Measurements from ENCODE around the gene RNF214. TPM values are rescaled to one million over a fixed set of nuclear protein-coding genes. Genes with fewer than 3 reads are reported as not detected.

The RNF214 gene
- polyA plus RNA-seq, 1 donor (not counting 4 experiments of a cell fraction or from before 2014, with no cell fraction given), result 11.8 TPM

DNA sequence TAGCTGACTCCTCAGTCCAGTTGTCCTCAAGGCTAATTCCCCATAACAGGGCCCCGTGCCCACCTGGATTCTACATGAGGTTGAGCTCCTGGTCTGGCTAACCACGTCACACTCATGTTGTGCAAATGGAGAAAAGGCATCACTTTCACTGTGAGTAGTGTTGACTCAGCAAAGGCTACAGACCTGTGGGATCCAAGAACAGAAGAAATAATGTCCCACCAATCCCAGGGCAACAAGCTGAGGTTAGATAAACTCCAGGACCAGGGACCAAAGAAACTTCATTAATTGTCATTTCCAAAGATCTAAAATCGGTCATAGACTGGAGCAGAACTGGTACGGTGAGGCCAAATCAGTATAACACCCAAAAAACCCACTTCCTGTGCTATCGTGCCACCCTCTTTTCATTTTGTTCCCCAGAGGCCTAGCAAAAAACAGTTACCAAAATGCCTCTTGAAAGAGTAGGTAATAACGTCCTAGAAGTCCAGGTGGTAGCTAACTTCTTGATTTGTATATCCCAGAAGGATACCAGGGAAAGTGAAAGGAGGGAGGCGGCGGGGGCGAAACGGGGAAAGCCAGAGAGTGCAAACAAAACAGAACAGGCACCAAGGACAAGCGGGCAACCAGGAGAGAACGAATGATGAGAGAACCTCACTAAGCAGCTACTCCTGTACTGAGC, 2.0 kb upstream of the RNF214 start:
- H3K79me2 ChIP-seq (ENCODE audit: control insufficient read depth, insufficient read depth, low read length), result peaks cover 43% of the 10 kb centered on the region
- peak overlapping the region; percentile 82 for H3K4me2 ChIP-seq (ENCODE audit: control insufficient read depth, extremely low read depth, insufficient read depth, low read depth, low read length)
- TF ChIP-seq EZH2 (IDR thresholded peaks at IDR 0.05; ENCODE audit: low read length), result no peak
- TF ChIP-seq, protein P1, sequence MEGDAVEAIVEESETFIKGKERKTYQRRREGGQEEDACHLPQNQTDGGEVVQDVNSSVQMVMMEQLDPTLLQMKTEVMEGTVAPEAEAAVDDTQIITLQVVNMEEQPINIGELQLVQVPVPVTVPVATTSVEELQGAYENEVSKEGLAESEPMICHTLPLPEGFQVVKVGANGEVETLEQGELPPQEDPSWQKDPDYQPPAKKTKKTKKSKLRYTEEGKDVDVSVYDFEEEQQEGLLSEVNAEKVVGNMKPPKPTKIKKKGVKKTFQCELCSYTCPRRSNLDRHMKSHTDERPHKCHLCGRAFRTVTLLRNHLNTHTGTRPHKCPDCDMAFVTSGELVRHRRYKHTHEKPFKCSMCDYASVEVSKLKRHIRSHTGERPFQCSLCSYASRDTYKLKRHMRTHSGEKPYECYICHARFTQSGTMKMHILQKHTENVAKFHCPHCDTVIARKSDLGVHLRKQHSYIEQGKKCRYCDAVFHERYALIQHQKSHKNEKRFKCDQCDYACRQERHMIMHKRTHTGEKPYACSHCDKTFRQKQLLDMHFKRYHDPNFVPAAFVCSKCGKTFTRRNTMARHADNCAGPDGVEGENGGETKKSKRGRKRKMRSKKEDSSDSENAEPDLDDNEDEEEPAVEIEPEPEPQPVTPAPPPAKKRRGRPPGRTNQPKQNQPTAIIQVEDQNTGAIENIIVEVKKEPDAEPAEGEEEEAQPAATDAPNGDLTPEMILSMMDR (optimal IDR thresholded peaks at IDR 0.05 in 1 of 3, IDR thresholded peaks at IDR 0.05 in 1 of 3, conservative IDR thresholded peaks at IDR 0.05 in 1 of 3; ENCODE audit: extremely low read depth in 1 of 3, insufficient read depth in 2 of 3, low read length in 3 of 3), result no peak
- H3K36me3 ChIP-seq (ENCODE audit: control insufficient read depth in 2 of 2, extremely low read depth in 1 of 2, insufficient read depth in 2 of 2, low read length in 2 of 2), result peaks cover 22 to 40% of the 10 kb centered on the region in 2 experiments
- H3K4me3 ChIP-seq (ENCODE audit: control insufficient read depth in 2 of 3, extremely low read depth in 1 of 3, insufficient read depth in 2 of 3, low read depth in 1 of 3, low read length in 3 of 3), result peak overlapping the region; percentile 83 to 97 (median 86)
- no peak for DNase-seq (ENCODE audit: low read depth, low spot score)
- H3K27me3 ChIP-seq (ENCODE audit: control insufficient read depth, extremely low read depth, insufficient read depth, low read length), result no peaks in the 10 kb centered on the region
- H4K20me1 ChIP-seq (ENCODE audit: control insufficient read depth, extremely low read depth, insufficient read depth, low read length), result no peaks in the 10 kb centered on the region
- H3K9me1 ChIP-seq (ENCODE audit: control insufficient read depth, extremely low read depth, insufficient read depth, low read length), result no peaks in the 10 kb centered on the region
- H3K4me1 ChIP-seq (ENCODE audit: control insufficient read depth, extremely low read depth, insufficient read depth, low read length), result peaks cover 20% of the 10 kb centered on the region
- H2AFZ ChIP-seq (ENCODE audit: control insufficient read depth, low read length), result no peak overlapping the region
- no peaks in the 10 kb centered on the region for H3K9me3 ChIP-seq (ENCODE audit: control insufficient read depth, low read depth, low read length)
- peak overlapping the region; percentile 86 for H3K27ac ChIP-seq (ENCODE audit: control insufficient read depth, insufficient read depth, low read length)
- H3K9ac ChIP-seq (ENCODE audit: control insufficient read depth, extremely low read depth, insufficient read depth, low read length), result peak overlapping the region; percentile 83
- dilution Hi-C loops (cut with MboI; ENCODE audit: extremely low pct_ligation_motif_present, low sequenced_read_pairs), result no loop called here
- FAIRE-seq, result peak; percentile 20

DNA sequence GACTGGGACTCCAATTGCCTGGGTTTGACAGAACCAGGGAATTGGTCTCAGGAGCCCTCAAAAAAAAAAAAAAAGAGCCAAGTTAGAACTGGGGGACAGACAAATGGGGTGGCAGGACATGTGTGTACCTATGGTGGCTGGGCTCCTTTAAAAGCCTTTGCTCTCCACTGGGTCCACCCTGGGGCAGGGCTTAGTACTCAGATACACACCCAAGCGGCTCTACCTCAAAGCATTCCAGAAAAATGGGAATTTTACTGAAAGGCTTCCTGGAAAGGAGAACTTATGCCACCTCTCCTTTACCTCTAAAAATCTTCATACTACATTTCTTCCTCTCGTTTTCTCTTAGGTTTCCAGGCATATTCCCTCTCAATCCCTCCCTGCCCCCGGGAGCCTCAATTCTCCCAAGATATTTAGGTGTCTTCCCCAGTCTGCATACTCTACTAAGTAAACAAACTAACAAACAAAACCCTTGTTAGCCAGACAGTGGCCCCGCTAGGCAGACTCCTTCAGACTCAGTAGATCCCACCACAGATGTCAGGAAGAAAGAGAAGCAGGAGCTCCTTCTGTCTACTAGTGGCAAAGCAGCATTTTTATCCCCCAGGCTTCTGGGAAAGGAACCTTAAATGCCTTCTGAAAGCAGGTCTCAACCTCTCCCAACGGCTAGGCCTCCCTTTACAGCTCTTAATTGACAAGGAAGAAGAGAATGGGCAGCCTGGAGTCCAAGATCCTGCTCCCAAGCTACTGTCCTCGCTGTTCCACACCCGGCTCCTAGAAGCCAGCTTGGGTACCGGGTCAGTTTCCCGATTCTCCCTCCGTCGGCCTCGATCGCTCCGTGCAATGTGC, 1.3 kb upstream of the RNF214 start:
- Histone ChIP-seq H3K4me2 (ENCODE audit: control insufficient read depth, extremely low read depth, insufficient read depth, low read depth, low read length) (peak overlapping the region; percentile 82), H3K4me1 (ENCODE audit: control insufficient read depth, extremely low read depth, insufficient read depth, low read length) (peaks cover 20% of the 10 kb centered on the region), H3K36me3 (ENCODE audit: control insufficient read depth in 2 of 2, extremely low read depth in 1 of 2, insufficient read depth in 2 of 2, low read length in 2 of 2) (peaks cover 19 to 33% of the 10 kb centered on the region in 2 experiments), H3K9ac (ENCODE audit: control insufficient read depth, extremely low read depth, insufficient read depth, low read length) (peak overlapping the region; percentile 83), H3K9me1 (ENCODE audit: control insufficient read depth, extremely low read depth, insufficient read depth, low read length) (no peaks in the 10 kb centered on the region), H3K79me2 (ENCODE audit: control insufficient read depth, insufficient read depth, low read length) (peaks cover 43% of the 10 kb centered on the region), H2AFZ (ENCODE audit: control insufficient read depth, low read length) (peak overlapping the region; percentile 46), H3K9me3 (ENCODE audit: control insufficient read depth, low read depth, low read length) (no peaks in the 10 kb centered on the region), H3K27me3 (ENCODE audit: control insufficient read depth, extremely low read depth, insufficient read depth, low read length) (no peaks in the 10 kb centered on the region), H4K20me1 (ENCODE audit: control insufficient read depth, extremely low read depth, insufficient read depth, low read length) (no peaks in the 10 kb centered on the region), H3K27ac (ENCODE audit: control insufficient read depth, insufficient read depth, low read length) (peak overlapping the region; percentile 86), H3K4me3 (ENCODE audit: control insufficient read depth in 2 of 3, extremely low read depth in 1 of 3, insufficient read depth in 2 of 3, low read depth in 1 of 3, low read length in 3 of 3) (peak overlapping the region; percentile 83 to 97 (median 86))
- FAIRE-seq, result no peak
- no peak for DNase-seq (ENCODE audit: low read depth, low spot score)
- dilution Hi-C loops (cut with MboI; ENCODE audit: extremely low pct_ligation_motif_present, low sequenced_read_pairs), result no loop called here
- TF ChIP-seq EZH2 (IDR thresholded peaks at IDR 0.05; ENCODE audit: low read length), result no peak
- TF ChIP-seq, protein P1 (optimal IDR thresholded peaks at IDR 0.05 in 1 of 3, IDR thresholded peaks at IDR 0.05 in 1 of 3, conservative IDR thresholded peaks at IDR 0.05 in 1 of 3; ENCODE audit: extremely low read depth in 1 of 3, insufficient read depth in 2 of 3, low read length in 3 of 3), result no peak

Data from keratinocyte (primary cell).